SU-DHL-6 (cell line): ENCODE data around the gene CD300E.

Experiments used
- H2AFZ ChIP-seq: fragments of 200-600 bp; sonication (generic); 2 replicates; pipeline ENCODE4 v1.6.1; 2014; ENCODE audit warnings: low read depth, mild to moderate bottlenecking, moderate library complexity, mixed read lengths, antibody characterized with exemption, low read length; ENCODE audit not compliant: severe bottlenecking
- H3F3A ChIP-seq: fragments of 200-600 bp; shearing (Covaris generic); 2 replicates; pipeline ENCODE4 v1.6.0; 2016; ENCODE audit warnings: antibody characterized with exemption, mild to moderate bottlenecking; ENCODE audit not compliant: insufficient read depth
- H3K27ac ChIP-seq: fragments of 200-600 bp; sonication (generic); 2 replicates; pipeline ENCODE4 v1.5.1; 2016; ENCODE audit warnings: low read depth, mild to moderate bottlenecking, low read length, moderate library complexity, mixed read lengths
- H3K27me3 ChIP-seq: fragments of 200-600 bp; sonication (generic), shearing (Covaris generic); 2 replicates; pipeline ENCODE4 v1.6.0; 2014; ENCODE audit warnings: mild to moderate bottlenecking, low read length
- H3K36me3 ChIP-seq: fragments of 200-600 bp; sonication (generic); 2 replicates; pipeline ENCODE4 v1.6.1; 2014; ENCODE audit warnings: mild to moderate bottlenecking, low read length, mixed read lengths
- H3K4me2 ChIP-seq: fragments of 300-600, 200-600 bp; shearing (Covaris generic), sonication (generic); 2 replicates; pipeline ENCODE4 v1.6.0; 2014; ENCODE audit warnings: low read length, low read depth, mild to moderate bottlenecking; ENCODE audit not compliant: poor library complexity, severe bottlenecking
- H3K4me3 ChIP-seq: fragments of 200-600 bp; sonication (generic); 2 replicates; pipeline ENCODE4 v1.5.1; 2014; ENCODE audit warnings: antibody characterized with exemption, low read length, mild to moderate bottlenecking, mixed read lengths; ENCODE audit not compliant: insufficient read depth, poor library complexity, severe bottlenecking
- H3K79me2 ChIP-seq: fragments of 200-600 bp; sonication (generic); 2 replicates; pipeline ENCODE4 v1.6.1; 2014; ENCODE audit warnings: mild to moderate bottlenecking, low read length, moderate library complexity; ENCODE audit not compliant: insufficient read depth
- H3K9ac ChIP-seq: fragments of 200-600 bp; sonication (generic); 2 replicates; pipeline ENCODE4 v1.7.0; 2014; ENCODE audit warnings: mild to moderate bottlenecking, low read length
- H3K9me2 ChIP-seq: fragments of 200-600 bp; sonication (generic); replicated peaks from 2 replicates; pipeline ENCODE4 v1.6.1; 2014; ENCODE audit warnings: low read length; ENCODE audit not compliant: insufficient read depth
- H3K9me3 ChIP-seq: fragments of 200-600 bp; sonication (generic); 2 replicates; pipeline ENCODE4 v1.6.1; 2014; ENCODE audit warnings: low read length, mixed read lengths; ENCODE audit not compliant: insufficient read depth
- H4K20me1 ChIP-seq: fragments of 200-600 bp; sonication (generic); 2 replicates; pipeline ENCODE4 v1.6.1; 2014; ENCODE audit warnings: low read depth, mild to moderate bottlenecking, antibody characterized with exemption, low read length, moderate library complexity, mixed read lengths
- CTCF ChIP-seq: fragments of 200-600 bp; sonication (generic); IDR thresholded peaks from one replicate; pipeline ENCODE4 v1.5.1; 2017; ENCODE audit warnings: antibody characterized with exemption, mild to moderate bottlenecking, low read length, moderate library complexity; ENCODE audit not compliant: insufficient read depth, poor library complexity, severe bottlenecking
- EZH2phosphoT487 ChIP-seq: fragments of 200-600 bp; sonication (generic), shearing (Covaris generic); conservative IDR thresholded peaks from 2 replicates; pipeline ENCODE4 v1.6.1; 2018; ENCODE audit warnings: mild to moderate bottlenecking, antibody characterized with exemption, low read length, moderate library complexity, mixed read lengths

Gene CD300E

DNA sequence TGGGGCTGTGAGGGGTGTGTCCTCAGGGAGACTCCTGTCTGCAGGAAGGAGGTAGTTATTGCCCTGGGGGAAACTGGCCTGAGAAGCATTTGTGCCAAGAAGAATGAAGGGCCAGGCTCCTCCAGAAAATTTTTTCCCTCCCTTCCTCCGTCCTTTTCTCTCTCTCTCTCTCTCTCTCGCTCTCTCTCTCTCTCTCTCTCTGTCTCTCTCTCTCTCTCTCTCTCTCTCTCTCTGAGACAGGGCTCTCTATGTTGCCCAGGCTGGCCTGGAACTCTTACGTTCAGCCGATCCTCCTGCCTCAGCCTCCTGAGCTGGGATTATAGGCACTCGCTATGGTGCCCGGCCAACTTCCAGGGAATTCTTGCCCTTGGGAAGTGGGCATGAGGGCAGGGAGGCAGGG lies 11.5 kb downstream of the CD300E start:
- Histone ChIP-seq H3F3A (no peaks in the 10 kb centered on the region), H3K27me3 (no peaks in the 10 kb centered on the region), H3K9me2 (no peaks in the 10 kb centered on the region), H3K9ac (no peak overlapping the region), H4K20me1 (no peaks in the 10 kb centered on the region), H3K4me3 (no peak overlapping the region), H3K27ac (no peak overlapping the region), H3K4me2 (no peak overlapping the region), H3K36me3 (no peaks in the 10 kb centered on the region), H3K79me2 (no peaks in the 10 kb centered on the region), H3K9me3 (no peaks in the 10 kb centered on the region), H2AFZ (no peak overlapping the region)
- TF ChIP-seq CTCF (no peak), EZH2phosphoT487 (no peak)

- Histone ChIP-seq H3F3A (no peaks in the 10 kb centered on the region), H3K4me2 (no peak overlapping the region), H3K27me3 (no peaks in the 10 kb centered on the region), H3K9me3 (no peaks in the 10 kb centered on the region), H3K9ac (no peak overlapping the region), H3K36me3 (no peaks in the 10 kb centered on the region), H4K20me1 (no peaks in the 10 kb centered on the region), H3K9me2 (no peaks in the 10 kb centered on the region), H3K4me3 (no peak overlapping the region), H2AFZ (no peak overlapping the region), H3K27ac (no peak overlapping the region), H3K79me2 (no peaks in the 10 kb centered on the region)
- TF ChIP-seq EZH2phosphoT487, result no peak
- no peak for TF ChIP-seq CTCF
Measured at GRCh38 chr17:74610108-74610507, 13.4 kb downstream of the CD300E start.

DNA sequence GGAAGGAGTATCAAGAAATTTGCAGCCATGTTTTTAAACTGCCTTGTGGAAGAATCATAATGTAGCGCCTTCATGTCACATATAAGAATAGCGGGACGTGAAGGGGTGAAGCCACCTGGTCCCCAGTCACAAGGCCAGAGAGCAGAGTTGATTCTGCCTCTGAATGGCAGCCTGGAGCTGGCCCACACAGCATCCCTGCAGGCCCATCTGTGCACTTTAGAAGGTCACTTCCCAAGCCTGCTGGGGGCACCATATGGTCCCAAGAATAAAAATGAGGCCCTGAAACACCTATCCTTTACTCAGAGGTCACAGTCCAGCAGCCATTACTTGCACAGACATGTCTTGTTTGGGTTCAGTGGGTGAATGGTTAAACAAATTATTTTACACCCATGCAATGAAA lies 15.0 kb downstream of the CD300E start:
- H3K9ac ChIP-seq, result no peak overlapping the region

More for the DNA sequence above, 15.0 kb downstream of the CD300E start:
- Histone ChIP-seq H3K4me2 (no peak overlapping the region), H3K79me2 (no peaks in the 10 kb centered on the region), H3K9me2 (no peaks in the 10 kb centered on the region), H4K20me1 (no peaks in the 10 kb centered on the region), H3K27me3 (no peaks in the 10 kb centered on the region), H2AFZ (no peak overlapping the region), H3F3A (no peaks in the 10 kb centered on the region), H3K4me3 (no peak overlapping the region), H3K36me3 (no peaks in the 10 kb centered on the region), H3K27ac (no peak overlapping the region), H3K9me3 (no peaks in the 10 kb centered on the region)
- TF ChIP-seq CTCF, result no peak
